ENCODE results near the gene RGS19.

Gene RGS19

DNA sequence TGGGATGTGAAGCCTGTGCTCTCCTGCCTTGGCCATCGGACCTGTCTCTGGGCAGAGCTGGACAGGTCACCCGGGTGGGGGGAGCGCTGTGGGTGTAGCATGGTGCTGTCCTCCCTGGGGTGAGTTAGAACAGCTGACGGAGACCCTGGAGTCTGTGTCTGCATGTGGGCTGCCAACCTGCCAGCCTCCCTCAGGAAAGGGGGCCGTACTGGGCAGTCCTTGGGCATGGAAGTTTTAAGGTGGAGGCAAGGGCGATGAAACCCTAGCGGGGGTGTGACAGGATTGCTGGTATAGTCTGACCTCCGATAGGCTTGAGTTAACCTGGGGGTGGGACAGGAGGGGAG, 32.3 kb downstream of the RGS19 start:
- DNase-seq = no peak

DNA sequence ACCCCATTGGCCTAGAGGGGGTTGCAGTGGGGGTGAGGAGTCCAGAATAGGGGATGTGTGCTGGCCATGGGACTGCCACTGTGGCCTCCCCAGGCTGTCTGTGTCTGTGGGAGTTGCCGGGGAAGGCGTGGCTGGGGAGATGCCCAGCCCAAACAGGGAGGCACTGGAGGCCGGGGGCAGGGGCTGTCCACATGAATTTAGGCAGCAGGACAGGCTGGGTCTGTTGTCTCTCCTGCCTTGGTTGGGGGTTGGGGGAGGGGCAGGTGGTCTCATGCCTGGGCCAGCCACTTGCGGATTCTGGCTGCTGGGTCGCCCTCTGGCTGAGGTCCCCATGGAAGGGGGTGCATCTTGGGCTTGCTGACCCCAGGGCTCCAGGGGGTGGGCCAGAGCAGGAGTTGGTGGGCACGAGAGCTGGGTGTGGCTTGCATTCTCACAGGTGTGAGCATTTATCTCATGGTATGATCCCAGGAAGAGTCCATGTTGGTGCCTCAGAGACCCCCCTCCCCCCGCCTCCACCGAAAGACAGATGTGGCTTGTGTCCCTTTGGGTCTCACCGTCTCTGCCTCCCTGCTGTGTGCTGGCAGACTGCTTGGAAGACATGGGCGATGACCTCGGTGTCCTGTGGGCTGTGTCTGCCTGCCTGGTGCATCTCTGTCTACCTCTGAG, 33.8 kb downstream of the RGS19 start:
- DNase-seq = no peak

DNA sequence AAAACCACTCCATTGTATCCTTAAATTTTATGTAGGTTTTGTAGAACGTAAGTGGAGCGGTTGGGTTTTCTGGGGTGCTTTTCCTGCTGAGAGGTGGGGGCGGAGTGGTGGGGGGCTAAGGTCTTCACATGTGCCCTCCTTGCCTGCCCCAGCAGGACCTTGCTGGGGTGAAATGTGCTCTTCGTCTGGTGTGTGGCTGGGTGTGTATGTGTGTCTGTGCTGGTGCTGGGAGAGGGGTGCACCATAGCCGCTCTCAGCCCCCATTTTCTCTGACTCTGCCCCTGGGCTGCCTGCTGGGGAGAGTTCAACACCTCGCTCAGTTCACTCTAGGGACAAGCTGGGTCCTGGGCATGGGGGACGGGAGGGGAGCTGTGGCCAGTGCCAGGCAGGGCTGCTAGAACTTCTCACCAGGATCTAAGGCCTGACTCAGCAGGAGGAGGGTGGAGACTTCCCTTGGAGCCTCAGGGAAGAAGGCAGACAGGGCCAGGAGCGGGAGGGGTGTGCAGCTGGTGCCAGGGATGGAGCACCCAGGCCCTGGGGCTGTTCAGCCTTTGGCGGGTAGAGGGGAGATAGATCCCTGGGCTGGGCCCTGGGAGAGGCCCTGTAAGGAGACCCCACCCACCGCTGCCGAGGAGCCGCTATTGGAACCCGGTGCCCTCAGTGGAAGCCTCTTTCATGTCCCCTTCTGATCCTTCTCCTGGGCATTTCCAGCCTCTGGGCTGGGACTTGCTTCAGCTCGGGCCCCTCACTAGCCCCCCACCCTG, 34.7 kb downstream of the RGS19 start:
- no peak for DNase-seq

DNA sequence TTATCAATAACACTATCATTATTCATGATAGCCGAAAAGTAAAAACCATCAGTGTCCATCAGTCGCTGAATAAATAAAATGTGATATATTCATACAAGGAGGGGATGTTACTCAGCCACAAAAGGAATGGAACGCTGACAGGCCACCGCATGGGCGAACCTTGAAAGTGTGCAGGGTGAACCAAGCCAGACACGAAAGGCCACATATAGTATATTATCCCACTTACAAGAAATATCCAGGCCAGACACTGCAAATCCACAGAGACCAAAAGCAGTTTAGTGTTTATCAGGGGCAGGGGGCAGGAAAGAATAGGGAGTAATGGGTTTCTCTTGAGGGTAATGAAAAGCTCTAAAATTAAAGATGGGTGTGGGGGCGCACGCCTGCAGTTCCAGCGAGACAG, 35.5 kb downstream of the RGS19 start:
- DNase-seq = no peak

DNA sequence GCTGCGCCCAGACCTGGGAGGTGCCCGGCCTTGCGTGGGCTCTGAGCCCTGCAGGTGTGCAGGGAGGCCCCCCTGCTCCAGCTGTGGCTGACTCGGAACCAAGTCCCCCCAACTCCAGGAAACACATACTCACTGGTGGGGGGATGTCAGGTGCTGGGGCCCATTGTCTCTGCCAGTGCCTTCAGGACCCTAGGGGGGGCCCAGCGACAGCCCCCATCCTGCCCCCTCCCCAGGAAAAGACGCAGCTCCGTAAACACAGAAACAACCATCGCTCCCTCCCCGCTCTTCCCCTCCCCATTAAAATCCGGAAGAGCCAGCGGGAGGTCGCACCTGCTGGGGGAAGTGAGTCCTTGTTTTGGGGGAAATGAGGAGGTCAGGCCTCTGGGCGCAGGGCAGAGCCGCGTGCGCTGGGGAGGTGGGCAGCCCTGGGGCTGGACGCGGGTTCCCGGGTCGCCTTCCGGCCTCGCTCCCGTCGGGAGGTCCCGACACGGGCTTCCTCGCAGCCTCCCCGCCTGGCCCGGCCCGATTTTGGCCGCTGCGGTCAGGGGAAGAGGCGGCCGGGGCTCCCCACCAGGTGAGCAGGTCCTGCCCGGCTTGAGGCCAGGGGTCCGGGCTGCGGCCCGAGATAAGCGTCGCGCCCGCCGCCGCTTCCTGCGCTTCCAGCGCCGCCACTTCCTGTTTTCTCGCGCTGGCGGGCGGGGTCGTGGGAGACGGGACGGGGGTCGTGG, 37.1 kb downstream of the RGS19 start:
- DNase-seq = no peak

DNA sequence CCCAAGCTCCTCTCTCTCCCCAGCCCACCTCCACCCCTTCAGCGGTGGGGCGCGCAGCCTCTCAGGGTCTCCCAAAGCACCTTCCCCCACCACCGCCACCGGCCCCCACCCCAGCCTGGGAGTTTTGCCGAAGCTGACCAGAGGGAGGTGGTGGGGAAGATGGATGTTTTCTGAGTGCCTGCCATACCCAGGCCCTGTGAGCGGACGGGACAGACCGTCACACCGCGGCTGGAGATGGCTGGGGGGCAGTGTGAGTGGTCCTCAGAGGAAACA, 37.6 kb downstream of the RGS19 start:
- no peak for DNase-seq

DNA sequence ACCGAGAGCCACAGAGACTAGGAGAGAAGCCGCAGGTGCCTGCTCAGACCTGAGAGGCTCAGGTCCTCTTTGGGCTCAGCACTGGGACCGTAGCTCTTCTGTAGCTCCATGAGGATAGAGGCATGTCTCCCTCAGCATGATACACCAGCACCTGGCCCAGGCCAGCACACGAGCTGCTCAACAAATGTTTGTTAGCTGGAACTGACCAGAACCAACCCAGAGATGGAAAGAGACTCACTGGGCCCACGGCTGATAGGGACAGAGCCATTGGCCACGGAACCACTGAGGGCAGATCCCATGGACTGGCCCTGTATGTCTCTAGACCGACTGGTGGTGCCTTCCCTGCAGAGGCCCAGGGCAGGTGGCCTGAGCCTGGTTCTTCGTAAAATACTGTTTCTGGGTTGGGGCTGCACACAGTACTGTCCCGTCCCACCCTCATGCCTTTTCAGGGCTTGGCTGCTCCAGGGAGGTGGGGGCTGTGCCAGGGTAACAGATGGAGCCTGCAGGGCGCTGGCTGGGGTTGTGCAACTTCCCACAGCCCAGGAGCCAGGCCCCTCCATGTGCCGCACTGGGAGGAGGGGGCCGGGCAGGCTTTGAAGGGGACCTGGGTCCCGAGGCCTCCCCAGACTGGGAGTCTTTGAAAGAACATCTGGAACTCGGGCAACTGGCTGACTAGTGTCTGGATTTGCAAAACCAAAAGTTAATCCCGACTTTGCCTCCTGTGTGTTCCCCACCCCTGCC, 38.1 kb downstream of the RGS19 start:
- peak; percentile 51 for DNase-seq

DNA sequence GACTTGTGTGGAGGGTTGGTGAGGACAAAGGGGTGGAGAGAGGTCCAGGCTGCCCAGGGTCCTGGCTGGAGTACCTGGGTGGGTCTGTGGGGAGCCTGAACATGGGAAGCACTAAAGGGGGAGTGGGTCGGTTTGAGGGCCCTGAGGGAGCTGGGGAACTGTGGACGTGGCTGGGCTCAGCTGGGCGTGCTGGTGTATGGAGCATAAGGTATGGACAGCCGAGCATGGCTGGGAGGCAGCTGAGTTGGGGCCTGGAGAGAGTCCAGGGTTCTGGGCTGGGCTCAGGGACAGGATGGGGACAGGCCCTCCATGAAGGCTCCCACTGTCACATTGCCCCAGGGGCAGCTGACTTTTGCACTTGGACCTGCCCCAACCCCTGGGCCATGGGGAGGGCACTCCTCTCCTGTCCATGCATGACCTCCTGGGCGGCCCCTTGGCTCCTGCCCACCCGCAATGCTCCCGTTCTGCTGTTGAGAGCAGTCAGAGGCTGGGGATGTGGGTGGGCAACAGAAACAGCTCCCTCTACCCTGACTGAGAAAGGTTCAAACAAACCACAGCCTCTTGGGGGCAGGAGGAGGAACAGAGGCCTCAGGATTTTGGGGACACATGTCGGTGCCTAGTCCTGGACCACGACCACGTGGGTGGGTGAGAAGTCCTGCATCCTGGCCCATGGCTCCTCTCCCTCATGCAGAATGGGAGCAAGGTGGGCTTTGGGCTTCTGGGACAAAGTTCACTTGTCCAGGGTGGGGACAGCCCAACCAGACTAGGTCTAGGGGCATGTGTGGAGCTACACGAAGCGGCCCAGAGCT, 38.9 kb downstream of the RGS19 start:
- DNase-seq = no peak

DNA sequence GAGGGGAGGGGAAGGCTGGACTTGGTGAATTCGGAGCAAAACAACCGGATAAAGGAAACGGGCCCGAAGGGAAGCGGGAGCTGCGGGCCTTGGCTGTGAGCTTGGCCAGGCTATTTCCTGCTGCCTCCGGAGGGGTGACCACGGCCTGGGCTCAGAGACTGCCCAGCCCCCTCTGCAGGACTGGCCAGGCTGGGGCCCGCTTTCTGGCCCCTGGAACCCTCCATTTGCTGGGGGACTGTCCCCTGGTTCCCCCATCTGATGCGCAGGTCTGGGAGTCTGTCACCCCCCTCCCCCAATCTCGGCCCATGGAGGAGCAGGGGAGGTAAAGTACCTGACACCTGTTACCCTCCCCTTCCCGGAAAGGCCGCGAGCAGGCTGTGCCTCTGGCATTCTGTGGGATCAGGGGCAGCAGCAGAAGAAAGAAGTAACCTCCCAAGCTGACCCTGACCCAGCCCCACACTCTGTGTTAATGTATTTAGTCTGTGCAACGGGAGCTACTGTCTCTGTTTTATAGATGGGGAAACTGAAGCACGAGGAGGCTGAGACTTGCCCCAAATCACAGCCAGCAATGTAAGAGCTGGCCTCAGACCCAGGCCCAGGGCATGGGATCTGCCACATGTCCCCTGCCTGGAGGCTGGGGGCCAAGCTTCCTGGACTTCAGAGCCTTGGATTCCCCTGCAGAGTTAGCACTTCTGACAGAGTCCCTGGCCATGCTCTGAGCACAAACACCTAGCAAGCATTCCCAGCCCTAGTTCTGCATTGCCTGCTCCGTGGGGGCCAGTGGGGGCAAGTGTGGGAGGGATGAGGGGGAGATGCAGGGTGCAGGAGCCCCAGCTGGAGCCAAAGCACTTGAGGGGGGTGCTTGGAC, 39.8 kb downstream of the RGS19 start:
- DNase-seq = no peak

DNA sequence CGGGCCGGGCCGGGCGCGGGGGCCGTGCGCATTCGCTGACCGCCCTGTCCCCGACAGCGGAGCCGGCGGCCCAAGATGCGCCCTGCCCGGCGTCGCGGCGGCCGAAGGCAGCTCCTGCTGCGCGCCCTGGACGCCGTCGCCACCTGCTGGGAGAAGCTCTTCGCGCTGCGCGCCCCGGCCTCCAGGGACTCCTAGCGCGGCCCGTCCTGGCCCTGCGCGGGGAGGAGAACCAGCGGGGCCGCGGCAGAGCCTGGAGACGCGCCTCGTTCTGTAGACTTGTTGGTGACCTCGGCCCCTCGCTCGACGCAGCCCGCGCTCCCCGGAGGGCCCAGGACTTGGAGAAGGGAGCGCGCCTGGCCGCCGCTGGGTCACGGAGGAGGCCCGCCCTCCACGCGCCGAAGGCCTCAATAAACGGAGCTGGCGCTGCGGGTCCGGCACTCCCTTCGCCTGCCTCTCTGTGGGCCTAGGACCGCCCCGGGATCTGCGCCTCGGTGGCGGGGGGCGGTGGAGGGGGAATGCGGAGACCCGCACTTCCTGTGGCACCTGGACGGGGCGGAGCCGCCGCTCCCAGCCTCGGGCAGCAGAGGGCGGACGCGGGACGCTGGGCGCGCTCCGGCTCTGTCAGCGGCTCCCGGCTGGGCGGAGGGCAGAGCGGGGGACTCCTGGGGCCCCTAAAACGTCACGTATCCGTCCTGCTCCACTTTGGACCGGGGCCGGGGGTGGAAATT, 40.6 kb downstream of the RGS19 start:
- DNase-seq = peak; percentile 42

DNA sequence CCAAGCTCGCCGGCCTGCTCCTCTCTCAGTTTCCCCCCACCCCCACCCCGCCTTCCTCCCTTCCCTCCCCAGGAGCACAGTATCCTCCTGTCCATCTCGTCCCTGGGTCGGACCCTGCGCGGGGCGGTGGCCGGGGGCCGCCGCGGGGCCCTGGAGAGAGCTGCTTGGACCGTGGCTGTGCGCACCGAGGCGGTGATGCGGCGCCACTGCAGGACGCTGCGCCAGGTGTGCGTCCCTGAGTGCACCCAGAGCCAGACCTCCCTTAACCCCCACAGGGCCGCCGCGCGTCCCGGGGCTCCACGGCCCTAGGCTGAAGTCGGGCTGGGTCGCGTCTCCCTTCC, 41.1 kb downstream of the RGS19 start:
- no peak for DNase-seq

DNA sequence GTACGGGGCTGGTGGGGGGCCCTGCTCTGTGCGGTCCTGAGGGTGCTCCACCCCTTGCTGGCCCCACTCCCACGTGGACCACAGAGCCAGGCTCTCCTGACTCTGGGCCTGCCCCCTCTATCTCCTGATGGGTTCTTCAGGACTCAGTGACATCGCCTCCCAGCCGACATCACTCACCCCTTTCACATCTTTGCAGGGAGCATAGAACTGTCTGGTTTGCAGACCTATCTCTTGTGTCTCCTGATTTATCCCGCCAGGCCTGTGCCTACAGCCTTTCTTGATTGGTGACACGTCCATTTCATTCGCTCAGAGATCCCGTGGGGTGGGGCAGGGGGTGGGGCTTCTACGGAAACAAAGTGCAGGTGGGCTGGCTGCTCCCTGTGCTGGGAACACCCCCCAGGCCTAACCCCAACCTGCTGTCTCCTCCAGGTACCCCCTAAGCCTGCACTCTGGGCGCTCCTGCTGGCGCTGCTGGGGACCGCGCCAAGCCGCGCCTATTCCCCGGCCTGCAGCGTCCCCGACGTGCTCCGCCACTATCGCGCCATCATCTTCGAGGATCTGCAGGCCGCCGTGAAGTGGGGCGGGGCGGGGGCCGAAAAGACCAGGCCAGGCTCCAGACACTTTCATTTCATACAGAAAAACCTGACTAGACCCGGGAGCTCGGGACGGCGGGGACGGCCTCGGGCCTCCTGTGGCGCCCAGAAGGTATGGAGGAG, 41.7 kb downstream of the RGS19 start:
- DNase-seq = no peak

DNA sequence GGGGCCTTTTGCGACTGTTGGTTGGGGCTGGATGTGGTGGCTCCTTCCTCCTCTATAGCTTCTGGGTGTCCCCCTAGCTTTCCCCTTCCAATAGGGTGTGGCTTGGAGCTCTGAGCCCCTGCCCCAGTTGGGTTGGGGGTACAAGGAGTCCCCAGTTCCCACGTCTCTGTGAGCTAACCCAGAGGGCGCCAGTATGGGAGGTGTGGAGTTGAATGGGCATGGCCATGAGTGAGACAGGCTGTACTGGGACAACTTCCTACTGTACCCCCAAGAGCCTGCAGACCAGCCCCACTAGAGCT, 42.2 kb downstream of the RGS19 start:
- no peak for DNase-seq

DNA sequence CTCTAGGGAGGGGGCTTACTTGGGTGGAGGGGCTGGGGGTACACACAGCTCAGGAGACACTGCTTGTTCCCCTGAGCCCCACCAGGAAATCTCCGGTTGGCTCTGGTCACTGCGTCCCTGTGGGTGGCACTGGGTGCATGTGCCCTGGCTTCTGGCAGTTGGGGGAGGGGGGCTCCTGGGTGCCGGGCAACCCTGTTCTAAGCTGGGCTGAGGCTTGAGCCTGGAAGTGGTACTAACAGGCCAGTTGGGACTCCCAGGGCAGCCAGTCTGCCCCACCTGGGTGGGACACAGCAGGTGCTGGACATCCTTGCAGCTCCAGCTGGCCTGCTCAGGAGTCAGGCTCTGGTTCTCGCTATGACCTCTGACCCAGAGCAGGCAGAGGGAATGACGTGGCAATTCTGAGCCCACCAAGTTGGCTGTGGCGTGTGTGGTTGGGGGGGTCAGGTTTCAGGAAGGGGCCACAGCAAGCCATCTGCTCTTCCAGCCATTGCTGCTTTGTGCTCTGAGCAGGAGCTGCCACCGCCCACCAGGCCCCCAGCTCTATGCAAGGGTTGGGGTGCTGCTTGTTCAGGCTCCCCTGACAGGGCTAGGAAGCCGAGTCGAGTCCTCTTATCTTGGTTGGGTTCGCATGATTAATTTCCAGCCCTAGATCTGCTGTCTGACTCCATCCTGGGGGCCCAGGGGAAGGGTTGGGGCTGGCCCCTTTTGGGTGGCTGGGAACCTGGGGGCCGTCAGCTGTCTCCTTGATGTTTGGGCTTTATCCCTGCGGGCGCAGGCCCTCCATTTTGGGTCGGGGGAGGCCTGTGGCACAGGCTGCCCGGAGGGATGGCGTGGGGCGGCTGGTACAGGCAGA, 42.7 kb downstream of the RGS19 start:
- DNase-seq = no peak

DNA sequence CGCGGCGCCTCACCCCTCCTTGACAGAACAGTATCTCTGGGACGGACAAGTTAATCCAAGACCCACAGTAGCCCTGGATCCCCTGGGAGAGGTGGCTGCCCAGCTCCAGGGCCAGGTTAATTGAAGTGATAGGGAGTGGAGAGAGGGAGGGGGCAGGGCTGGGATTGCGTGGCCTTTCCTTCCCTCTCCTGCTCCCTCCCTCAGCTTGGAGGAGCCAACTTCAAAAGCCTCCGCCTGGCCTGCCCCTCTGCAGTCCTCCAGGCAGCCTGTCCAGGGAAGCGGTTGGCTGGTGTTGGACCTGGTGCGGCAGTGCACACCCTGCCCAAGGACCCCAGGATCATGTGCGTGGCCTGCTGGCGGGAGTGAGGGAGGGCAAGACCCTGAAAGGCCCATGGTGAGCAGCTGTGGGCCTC, 43.4 kb downstream of the RGS19 start, which contains the start of gene C20orf204:
Gene C20orf204, plus strand, starts transcription at position 250 of the 413 bp plus-strand sequence. Its CDS starts 142 bp downstream, at position 392.
- DNase-seq = no peak

DNA sequence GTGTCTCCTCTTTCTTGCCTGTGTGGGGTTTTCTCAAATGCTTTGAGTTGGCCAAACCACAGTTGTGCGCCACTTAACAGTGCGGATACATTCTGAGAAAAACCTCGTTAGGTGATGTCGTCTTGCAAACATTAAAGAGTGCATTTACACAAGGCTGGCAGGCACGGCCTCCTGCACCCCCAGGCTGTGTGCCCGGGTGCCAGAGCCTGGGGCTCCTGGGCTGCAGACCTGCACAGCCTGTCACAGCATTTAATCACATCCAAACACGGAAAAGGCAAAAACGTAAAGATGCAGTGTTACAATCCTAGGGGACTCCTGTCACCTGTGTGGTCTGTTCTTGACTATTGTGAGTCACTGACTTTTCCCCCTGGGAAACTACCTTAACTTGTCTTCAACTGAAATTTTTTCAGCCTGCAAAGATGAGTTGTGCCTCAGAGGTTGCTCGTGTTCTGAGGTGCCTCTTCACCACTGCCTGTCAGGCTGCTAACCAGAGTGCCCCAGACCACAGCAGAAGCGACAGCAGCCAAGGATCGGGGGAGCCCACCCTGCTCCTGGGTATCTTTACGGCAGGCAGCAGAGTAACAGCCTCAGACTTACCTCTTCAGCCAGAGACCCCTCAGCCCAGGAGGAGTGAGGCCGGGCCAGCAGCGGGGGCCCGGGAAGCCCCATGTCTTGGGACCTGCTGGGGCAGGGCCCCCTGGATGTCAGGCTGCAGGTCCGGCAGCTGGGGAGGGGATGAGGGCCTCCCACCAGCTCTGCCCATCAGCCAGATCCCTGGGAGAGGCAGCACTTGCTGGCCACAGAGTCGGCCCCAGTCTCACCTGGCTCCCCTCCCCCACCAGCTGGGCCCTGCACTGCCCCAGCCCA, 44.0 kb downstream of the RGS19 start:
- no peak for DNase-seq

DNA sequence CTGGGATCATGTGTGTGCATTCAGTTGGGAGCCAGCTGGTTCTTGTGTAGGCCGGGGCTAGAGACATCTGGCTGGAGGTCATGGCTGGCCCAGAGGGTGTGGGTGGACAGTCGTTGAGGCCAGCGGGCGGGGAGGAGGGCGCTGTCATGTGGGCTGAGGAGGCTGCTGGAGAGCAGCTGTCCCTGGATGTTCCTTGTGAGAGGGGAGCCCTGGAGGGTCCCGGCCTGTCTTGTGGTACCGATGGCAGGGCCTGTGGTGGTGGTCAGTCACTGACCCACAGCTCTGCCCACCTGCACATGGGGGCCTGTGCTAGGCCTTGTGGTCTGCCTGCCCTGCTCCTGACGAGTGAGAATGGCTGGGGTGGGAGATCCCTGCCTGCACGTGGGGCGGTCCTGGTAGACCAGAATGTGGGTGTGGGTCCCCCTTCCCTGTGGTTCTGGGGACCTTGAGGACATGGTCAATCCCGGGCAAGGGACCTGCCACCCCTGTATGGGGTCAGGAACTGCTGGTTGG, 45.3 kb downstream of the RGS19 start:
- no peak for DNase-seq
